ENCODE results near the gene DDTL.
"Not testable (repeated sequence)": the region's sequence is repeated elsewhere in the genome, so short reads cannot be mapped to it uniquely, and the experiment has no call there.

DDTL gene

GRCh38 chr22:23953485-23953884, 13.2 kb upstream of the DDTL start:
- not testable (repeated sequence) for H3K27me3 Mint-ChIP-seq; DNase-seq (ENCODE audit: low spot score in 2 of 2); H3K9me3 Mint-ChIP-seq; H3K36me3 Mint-ChIP-seq (ENCODE audit: insufficient read depth); H3K4me1 Mint-ChIP-seq; ATAC-seq (replicated peaks; ENCODE audit: extremely low read depth, poor library complexity, severe bottlenecking); H3K27ac Mint-ChIP-seq (ENCODE audit: low read depth); H3K4me3 Mint-ChIP-seq

GRCh38 chr22:23954193-23954990, 12.3 kb upstream of the DDTL start:
- not testable (repeated sequence) for H3K4me1 Mint-ChIP-seq; H3K27ac Mint-ChIP-seq (ENCODE audit: low read depth); DNase-seq (ENCODE audit: low spot score in 2 of 2); H3K9me3 Mint-ChIP-seq; H3K36me3 Mint-ChIP-seq (ENCODE audit: insufficient read depth); H3K27me3 Mint-ChIP-seq; ATAC-seq (replicated peaks; ENCODE audit: extremely low read depth, poor library complexity, severe bottlenecking); H3K4me3 Mint-ChIP-seq

- H3K4me3 Mint-ChIP-seq; DNase-seq (ENCODE audit: low spot score in 2 of 2); H3K27ac Mint-ChIP-seq (ENCODE audit: low read depth); H3K9me3 Mint-ChIP-seq; ATAC-seq (replicated peaks; ENCODE audit: extremely low read depth, poor library complexity, severe bottlenecking); H3K4me1 Mint-ChIP-seq; H3K27me3 Mint-ChIP-seq; H3K36me3 Mint-ChIP-seq (ENCODE audit: insufficient read depth): not testable (repeated sequence)
Observed at GRCh38 chr22:23954991-23955305, 11.7 kb upstream of the DDTL start.

- not testable (repeated sequence) for H3K27ac Mint-ChIP-seq (ENCODE audit: low read depth); DNase-seq (ENCODE audit: low spot score in 2 of 2); ATAC-seq (replicated peaks; ENCODE audit: extremely low read depth, poor library complexity, severe bottlenecking); H3K27me3 Mint-ChIP-seq; H3K4me1 Mint-ChIP-seq; H3K4me3 Mint-ChIP-seq; H3K36me3 Mint-ChIP-seq (ENCODE audit: insufficient read depth); H3K9me3 Mint-ChIP-seq
Observed at GRCh38 chr22:23955886-23956285, 10.8 kb upstream of the DDTL start.

- H3K4me1 Mint-ChIP-seq; H3K36me3 Mint-ChIP-seq (ENCODE audit: insufficient read depth); H3K4me3 Mint-ChIP-seq; H3K9me3 Mint-ChIP-seq; H3K27ac Mint-ChIP-seq (ENCODE audit: low read depth); H3K27me3 Mint-ChIP-seq: not testable (repeated sequence)
- peak; percentile 52 to 90 for DNase-seq (ENCODE audit: low spot score in 2 of 2)
- ATAC-seq (replicated peaks; ENCODE audit: extremely low read depth, poor library complexity, severe bottlenecking) = peak; percentile 80
Observed at GRCh38 chr22:23956301-23956900, 10.3 kb upstream of the DDTL start.

- H3K36me3 Mint-ChIP-seq (ENCODE audit: insufficient read depth); H3K4me3 Mint-ChIP-seq; H3K9me3 Mint-ChIP-seq; H3K27me3 Mint-ChIP-seq; DNase-seq (ENCODE audit: low spot score in 2 of 2); H3K4me1 Mint-ChIP-seq; H3K27ac Mint-ChIP-seq (ENCODE audit: low read depth); ATAC-seq (replicated peaks; ENCODE audit: extremely low read depth, poor library complexity, severe bottlenecking): not testable (repeated sequence)
Observed at GRCh38 chr22:23961084-23961771, 5.5 kb upstream of the DDTL start, which contains the start of gene GSTT2B. Gene GSTT2B, minus strand, starts transcription at chr22:23961195. Its CDS starts 64 bp downstream, at chr22:23961131.

GRCh38 chr22:23966094-23966493, 594 bp upstream of the DDTL start:
- H3K27me3 Mint-ChIP-seq; H3K4me3 Mint-ChIP-seq; H3K4me1 Mint-ChIP-seq; H3K27ac Mint-ChIP-seq (ENCODE audit: low read depth); H3K9me3 Mint-ChIP-seq; H3K36me3 Mint-ChIP-seq (ENCODE audit: insufficient read depth); DNase-seq (ENCODE audit: low spot score in 2 of 2): not testable (repeated sequence)
- ATAC-seq (replicated peaks; ENCODE audit: extremely low read depth, poor library complexity, severe bottlenecking) = peak; percentile 38

GRCh38 chr22:23969071-23969470, 2.4 kb downstream of the DDTL start:
- Mint-ChIP-seq H3K27me3 (no peaks in the 10 kb centered on the region), H3K27ac (ENCODE audit: low read depth) (no peak overlapping the region), H3K4me3 (no peak overlapping the region), H3K36me3 (ENCODE audit: insufficient read depth) (peaks cover 12% of the 10 kb centered on the region), H3K9me3 (no peaks in the 10 kb centered on the region), H3K4me1 (peaks cover 10% of the 10 kb centered on the region)
- no peak for ATAC-seq (replicated peaks; ENCODE audit: extremely low read depth, poor library complexity, severe bottlenecking)
- no peak for DNase-seq (ENCODE audit: low spot score in 2 of 2)

GRCh38 chr22:23970201-23970641, 3.5 kb downstream of the DDTL start:
- Mint-ChIP-seq H3K36me3 (ENCODE audit: insufficient read depth) (peaks cover 12% of the 10 kb centered on the region), H3K27ac (ENCODE audit: low read depth) (peak overlapping the region; percentile 3), H3K9me3 (no peaks in the 10 kb centered on the region), H3K4me1 (peaks cover 10% of the 10 kb centered on the region), H3K4me3 (no peak overlapping the region), H3K27me3 (no peaks in the 10 kb centered on the region)
- DNase-seq (ENCODE audit: low spot score in 2 of 2) = no peak
- ATAC-seq (replicated peaks; ENCODE audit: extremely low read depth, poor library complexity, severe bottlenecking) = no peak

GRCh38 chr22:23970816-23971486, 4.3 kb downstream of the DDTL start:
- H3K4me1 Mint-ChIP-seq = peaks cover 10% of the 10 kb centered on the region
- H3K4me3 Mint-ChIP-seq = no peak overlapping the region
- no peak overlapping the region for H3K27ac Mint-ChIP-seq (ENCODE audit: low read depth)
- H3K27me3 Mint-ChIP-seq = no peaks in the 10 kb centered on the region
- no peaks in the 10 kb centered on the region for H3K9me3 Mint-ChIP-seq
- peaks cover 12% of the 10 kb centered on the region for H3K36me3 Mint-ChIP-seq (ENCODE audit: insufficient read depth)
- ATAC-seq (replicated peaks; ENCODE audit: extremely low read depth, poor library complexity, severe bottlenecking) (no peak), DNase-seq (ENCODE audit: low spot score in 2 of 2) (no peak)

GRCh38 chr22:23971927-23972326, 5.2 kb downstream of the DDTL start:
- not testable (repeated sequence) for ATAC-seq (replicated peaks; ENCODE audit: extremely low read depth, poor library complexity, severe bottlenecking); H3K27ac Mint-ChIP-seq (ENCODE audit: low read depth); H3K4me1 Mint-ChIP-seq; H3K4me3 Mint-ChIP-seq; H3K27me3 Mint-ChIP-seq; H3K9me3 Mint-ChIP-seq; DNase-seq (ENCODE audit: low spot score in 2 of 2)
- peaks cover 12% of the 10 kb centered on the region for H3K36me3 Mint-ChIP-seq (ENCODE audit: insufficient read depth)

- peak; percentile 99 for ATAC-seq (replicated peaks; ENCODE audit: extremely low read depth, poor library complexity, severe bottlenecking)
- not testable (repeated sequence) for H3K27ac Mint-ChIP-seq (ENCODE audit: low read depth); H3K9me3 Mint-ChIP-seq; H3K4me1 Mint-ChIP-seq; H3K4me3 Mint-ChIP-seq; DNase-seq (ENCODE audit: low spot score in 2 of 2); H3K27me3 Mint-ChIP-seq
- H3K36me3 Mint-ChIP-seq (ENCODE audit: insufficient read depth) = peaks cover 11% of the 10 kb centered on the region
Observed at GRCh38 chr22:23974345-23974744, 7.7 kb downstream of the DDTL start, which contains the start of gene DDT. Gene DDT, minus strand, starts transcription at chr22:23974441. Its CDS starts 27 bp downstream, at chr22:23974414.

Data from central memory CD8-positive, alpha-beta T cell (primary cell).